T-helper 1 cell treated with Interleukin-12 subunit alpha and Interleukin-12 subunit beta and Interleukin-4 antibody, amounts not matched to agents 30 μg/mL and 1 μg/mL, for 36 hours (primary cell): ENCODE measurements around the gene CYP8B1.

Source experiments
- H3K27ac Mint-ChIP-seq: one replicate; pipeline ENCODE4 v1.8.0; 2021; ENCODE audit warnings: mild to moderate bottlenecking, mixed read lengths
- H3K27me3 Mint-ChIP-seq: one replicate; pipeline ENCODE4 v1.8.0; 2021; ENCODE audit warnings: low read depth, mixed read lengths
- H3K36me3 Mint-ChIP-seq: one replicate; pipeline ENCODE4 v1.8.0; 2021; ENCODE audit warnings: low read depth, mixed read lengths
- H3K4me1 Mint-ChIP-seq: one replicate; pipeline ENCODE4 v1.8.0; 2021; ENCODE audit warnings: low read depth, mixed read lengths
- H3K4me3 Mint-ChIP-seq: one replicate; pipeline ENCODE4 v1.8.0; 2021; ENCODE audit warnings: mild to moderate bottlenecking, moderate library complexity, mixed read lengths
- H3K9me3 Mint-ChIP-seq: one replicate; pipeline ENCODE4 v1.8.0; 2021; ENCODE audit warnings: mixed read lengths

CYP8B1 gene

GRCh38 chr3:42853056-42853455 is 22.6 kb downstream of the CYP8B1 start:
- no peak overlapping the region for H3K27ac Mint-ChIP-seq
- H3K36me3 Mint-ChIP-seq, result no peaks in the 10 kb centered on the region
- no peak overlapping the region for H3K4me3 Mint-ChIP-seq
- no peaks in the 10 kb centered on the region for H3K9me3 Mint-ChIP-seq
- no peaks in the 10 kb centered on the region for H3K4me1 Mint-ChIP-seq
- H3K27me3 Mint-ChIP-seq, result peaks cover 9% of the 10 kb centered on the region

- Mint-ChIP-seq H3K4me1 (peaks cover 3% of the 10 kb centered on the region), H3K27me3 (peaks cover 9% of the 10 kb centered on the region), H3K27ac (no peak overlapping the region), H3K9me3 (no peaks in the 10 kb centered on the region), H3K36me3 (no peaks in the 10 kb centered on the region), H3K4me3 (no peak overlapping the region)
These were observed 23.2 kb downstream of the CYP8B1 start for GRCh38 chr3:42852441-42852840.

GRCh38 chr3:42851228-42851834 is 24.3 kb downstream of the CYP8B1 start:
- Mint-ChIP-seq H3K27me3 (peaks cover 4% of the 10 kb centered on the region), H3K4me3 (no peak overlapping the region), H3K4me1 (peaks cover 11% of the 10 kb centered on the region), H3K36me3 (no peaks in the 10 kb centered on the region), H3K9me3 (no peaks in the 10 kb centered on the region), H3K27ac (no peak overlapping the region)

GRCh38 chr3:42850263-42850662 is 25.4 kb downstream of the CYP8B1 start:
- H3K4me3 Mint-ChIP-seq, result no peak overlapping the region
- H3K4me1 Mint-ChIP-seq, result peaks cover 11% of the 10 kb centered on the region
- no peak overlapping the region for H3K27ac Mint-ChIP-seq
- H3K9me3 Mint-ChIP-seq, result no peaks in the 10 kb centered on the region
- H3K36me3 Mint-ChIP-seq, result no peaks in the 10 kb centered on the region
- peaks cover under 1% of the 10 kb centered on the region for H3K27me3 Mint-ChIP-seq

GRCh38 chr3:42849017-42849416 is 26.7 kb downstream of the CYP8B1 start:
- H3K4me1 Mint-ChIP-seq, result peaks cover 11% of the 10 kb centered on the region
- H3K4me3 Mint-ChIP-seq, result no peak overlapping the region
- no peaks in the 10 kb centered on the region for H3K9me3 Mint-ChIP-seq
- no peaks in the 10 kb centered on the region for H3K27me3 Mint-ChIP-seq
- H3K36me3 Mint-ChIP-seq, result no peaks in the 10 kb centered on the region
- no peak overlapping the region for H3K27ac Mint-ChIP-seq

GRCh38 chr3:42847731-42848130 is 27.9 kb downstream of the CYP8B1 start:
- no peak overlapping the region for H3K4me3 Mint-ChIP-seq
- no peaks in the 10 kb centered on the region for H3K27me3 Mint-ChIP-seq
- H3K36me3 Mint-ChIP-seq, result no peaks in the 10 kb centered on the region
- H3K4me1 Mint-ChIP-seq, result peaks cover 11% of the 10 kb centered on the region
- H3K27ac Mint-ChIP-seq, result no peak overlapping the region
- no peaks in the 10 kb centered on the region for H3K9me3 Mint-ChIP-seq

DNA sequence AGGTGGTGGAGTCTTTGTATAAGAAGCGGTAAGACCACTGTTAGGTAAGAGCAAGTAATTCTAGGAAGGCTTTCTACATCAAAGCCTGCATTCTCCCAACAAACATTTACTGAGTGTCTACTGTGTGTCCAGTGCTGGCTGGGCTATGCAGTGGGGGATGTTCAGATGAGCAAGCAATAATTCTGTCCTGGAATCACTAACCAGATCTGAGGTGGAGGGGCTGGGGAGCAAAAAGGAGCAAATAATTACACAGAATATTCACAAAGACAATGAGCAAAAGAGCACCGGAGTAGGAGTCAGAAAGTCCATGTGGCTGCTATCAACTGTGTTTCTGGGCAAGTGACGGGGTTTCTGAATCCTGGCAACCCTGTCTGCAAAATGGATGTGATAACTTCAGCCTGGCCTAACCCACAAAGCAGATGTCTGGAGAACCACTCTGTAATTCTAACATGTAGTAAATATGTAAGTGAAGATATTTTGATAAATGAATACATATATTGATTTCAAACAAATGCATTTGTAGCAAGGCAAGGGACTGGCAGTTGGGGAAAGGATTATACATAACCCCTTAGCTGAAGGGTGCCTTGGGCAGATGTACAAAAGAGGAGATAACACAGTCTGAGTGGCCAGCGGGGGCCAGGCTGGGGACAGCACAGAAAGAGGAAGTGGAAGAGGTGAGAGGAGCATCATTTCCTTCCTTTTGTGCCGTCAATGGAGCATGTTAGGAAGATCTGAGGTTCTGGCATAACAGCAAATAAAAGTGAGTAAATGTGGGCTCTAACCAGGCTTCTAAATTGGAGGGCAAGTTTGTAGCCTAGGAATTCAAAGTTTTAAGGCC is 28.8 kb downstream of the CYP8B1 start:
- Mint-ChIP-seq H3K36me3 (no peaks in the 10 kb centered on the region), H3K4me1 (peaks cover 11% of the 10 kb centered on the region), H3K27ac (peak overlapping the region; percentile 37)

DNA sequence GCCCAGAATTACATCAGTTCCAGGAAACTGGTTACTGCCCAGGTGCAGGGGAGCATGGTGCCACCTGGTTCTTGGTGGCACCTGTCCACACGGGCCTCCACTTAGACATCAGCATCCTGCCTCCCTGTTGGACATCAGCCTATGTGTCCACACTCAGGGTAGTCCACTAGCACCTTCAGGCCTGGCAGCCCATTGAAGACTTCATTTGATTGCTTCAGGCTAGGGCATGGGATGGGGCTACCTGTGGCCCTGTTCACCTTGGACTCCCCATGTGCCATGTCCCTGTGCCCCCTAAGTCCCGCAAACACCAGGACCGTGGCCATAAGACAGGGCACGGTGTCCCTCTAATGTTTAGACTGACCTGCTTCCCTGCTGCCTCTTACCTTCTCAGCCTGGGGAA is 30.9 kb downstream of the CYP8B1 start:
- Mint-ChIP-seq H3K4me1 (peaks cover 11% of the 10 kb centered on the region), H3K27me3 (no peaks in the 10 kb centered on the region), H3K36me3 (no peaks in the 10 kb centered on the region), H3K4me3 (no peak overlapping the region), H3K9me3 (no peaks in the 10 kb centered on the region), H3K27ac (no peak overlapping the region)

More for the DNA sequence above, 28.8 kb downstream of the CYP8B1 start:
- no peaks in the 10 kb centered on the region for H3K27me3 Mint-ChIP-seq
- H3K9me3 Mint-ChIP-seq, result no peaks in the 10 kb centered on the region
- H3K4me3 Mint-ChIP-seq, result peak overlapping the region; percentile 36

- no peak overlapping the region for H3K27ac Mint-ChIP-seq
- peaks cover 15% of the 10 kb centered on the region for H3K4me1 Mint-ChIP-seq
- H3K4me3 Mint-ChIP-seq, result no peak overlapping the region
- H3K27me3 Mint-ChIP-seq, result peaks cover 3% of the 10 kb centered on the region
- no peaks in the 10 kb centered on the region for H3K9me3 Mint-ChIP-seq
- H3K36me3 Mint-ChIP-seq, result no peaks in the 10 kb centered on the region
These were observed 31.3 kb downstream of the CYP8B1 start for GRCh38 chr3:42844412-42844713.

- H3K27me3 Mint-ChIP-seq, result peaks cover 4% of the 10 kb centered on the region
- H3K4me1 Mint-ChIP-seq, result peaks cover 15% of the 10 kb centered on the region
- no peak overlapping the region for H3K27ac Mint-ChIP-seq
- H3K9me3 Mint-ChIP-seq, result no peaks in the 10 kb centered on the region
- no peak overlapping the region for H3K4me3 Mint-ChIP-seq
- no peaks in the 10 kb centered on the region for H3K36me3 Mint-ChIP-seq
These were observed 31.8 kb downstream of the CYP8B1 start for GRCh38 chr3:42843713-42844411.

GRCh38 chr3:42841332-42841731 is 34.3 kb downstream of the CYP8B1 start:
- H3K27ac Mint-ChIP-seq, result no peak overlapping the region
- H3K27me3 Mint-ChIP-seq, result peaks cover 4% of the 10 kb centered on the region
- H3K4me3 Mint-ChIP-seq, result no peak overlapping the region
- peaks cover 4% of the 10 kb centered on the region for H3K4me1 Mint-ChIP-seq
- no peaks in the 10 kb centered on the region for H3K9me3 Mint-ChIP-seq
- H3K36me3 Mint-ChIP-seq, result no peaks in the 10 kb centered on the region

DNA sequence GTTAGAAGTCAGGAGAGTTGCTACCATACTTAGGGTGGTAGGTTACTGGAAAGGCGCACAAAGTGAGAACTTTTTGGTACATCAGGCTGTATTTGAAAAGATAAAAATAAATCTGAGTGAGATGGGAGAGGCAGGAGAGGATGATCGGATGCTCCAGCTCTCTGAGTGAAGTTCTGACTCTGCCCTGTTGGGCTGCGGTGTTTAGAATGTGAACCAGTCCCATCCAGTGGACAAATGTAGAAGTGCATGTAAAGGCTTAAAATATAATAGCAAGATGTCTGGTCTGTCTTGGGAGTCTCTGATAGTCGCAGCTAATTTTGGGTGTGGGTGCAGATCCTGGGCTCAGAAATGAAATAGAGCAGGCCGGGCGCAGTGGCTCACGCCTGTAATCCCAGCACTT is 36.1 kb downstream of the CYP8B1 start:
- peaks cover 4% of the 10 kb centered on the region for H3K27me3 Mint-ChIP-seq

GRCh38 chr3:42838571-42838970 is 37.1 kb downstream of the CYP8B1 start:
- Mint-ChIP-seq H3K27me3 (peaks cover 4% of the 10 kb centered on the region), H3K27ac (no peak overlapping the region), H3K4me3 (no peak overlapping the region), H3K4me1 (peaks cover 4% of the 10 kb centered on the region), H3K9me3 (no peaks in the 10 kb centered on the region), H3K36me3 (no peaks in the 10 kb centered on the region)

More for the DNA sequence above, 36.1 kb downstream of the CYP8B1 start:
- no peaks in the 10 kb centered on the region for H3K36me3 Mint-ChIP-seq
- no peak overlapping the region for H3K4me3 Mint-ChIP-seq
- no peaks in the 10 kb centered on the region for H3K9me3 Mint-ChIP-seq
- H3K4me1 Mint-ChIP-seq, result peaks cover 4% of the 10 kb centered on the region
- H3K27ac Mint-ChIP-seq, result no peak overlapping the region

- Mint-ChIP-seq H3K27me3 (peaks cover 4% of the 10 kb centered on the region), H3K36me3 (no peaks in the 10 kb centered on the region), H3K9me3 (no peaks in the 10 kb centered on the region), H3K4me1 (peaks cover 6% of the 10 kb centered on the region), H3K4me3 (no peak overlapping the region), H3K27ac (no peak overlapping the region)
These were observed 39.2 kb downstream of the CYP8B1 start for GRCh38 chr3:42836150-42837123.
